Nephron (organoid): ENCODE measurements around the gene RPA1.
A peak's percentile ranks its signal among the peaks of the same experiment; 100 is the strongest.
"Not testable (repeated sequence)": the region's sequence is repeated elsewhere in the genome, so short reads cannot be mapped to it uniquely, and the experiment has no call there.

Experiments
- H3K27ac Mint-ChIP-seq, 3 experiments: 2 replicates each; pipeline ENCODE4 v1.8.0; 2020; ENCODE audit warnings: mixed read lengths in 3 of 3, mild to moderate bottlenecking in 2 of 3, moderate library complexity in 1 of 3
- H3K27me3 Mint-ChIP-seq: 2 replicates; pipeline ENCODE4 v1.8.0; 2021; ENCODE audit warnings: low read depth, mild to moderate bottlenecking, moderate library complexity, mixed read lengths
- H3K36me3 Mint-ChIP-seq: 2 replicates; pipeline ENCODE4 v1.8.0; 2020; ENCODE audit warnings: low read depth, mixed read lengths
- H3K4me1 Mint-ChIP-seq: 2 replicates; pipeline ENCODE4 v1.8.0; 2020; ENCODE audit warnings: mixed read lengths
- H3K4me3 Mint-ChIP-seq, 3 experiments: 2 replicates each; pipeline ENCODE4 v1.8.0; 2020; ENCODE audit warnings: mild to moderate bottlenecking in 3 of 3, mixed read lengths in 3 of 3, moderate library complexity in 2 of 3
- H3K9me3 Mint-ChIP-seq: 2 replicates; pipeline ENCODE4 v1.8.0; 2020; ENCODE audit warnings: mixed read lengths
- TF ChIP-seq, protein P1 (sequence below), 3 experiments: fragments of 200-600 bp; sonication (generic); IDR thresholded peaks; one replicate each; pipeline ENCODE4 v1.5.0; 2021; ENCODE audit warnings: antibody characterized with exemption in 3 of 3; ENCODE audit not compliant: unreplicated experiment in 3 of 3

Gene RPA1

DNA sequence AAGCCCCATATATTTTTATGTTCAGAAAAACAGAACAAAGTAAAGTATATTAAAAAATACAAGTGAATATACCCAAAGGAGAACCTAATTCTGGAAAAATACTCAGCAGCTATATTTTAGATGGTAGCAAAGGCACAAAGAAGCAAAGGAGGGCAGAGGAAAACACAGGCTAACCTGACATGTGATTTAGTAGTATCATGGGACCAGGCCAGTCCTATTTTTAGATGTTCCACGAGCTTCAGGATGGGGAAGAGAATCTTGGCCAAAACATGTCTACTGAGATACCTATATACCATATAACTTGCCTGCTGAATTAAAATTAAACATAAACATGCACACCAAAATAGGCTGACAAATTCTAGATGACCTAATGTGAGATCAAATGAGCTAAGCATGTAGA lies 33.0 kb upstream of the RPA1 start:
- H3K4me3 Mint-ChIP-seq = no peak overlapping the region
- TF ChIP-seq, protein P1, sequence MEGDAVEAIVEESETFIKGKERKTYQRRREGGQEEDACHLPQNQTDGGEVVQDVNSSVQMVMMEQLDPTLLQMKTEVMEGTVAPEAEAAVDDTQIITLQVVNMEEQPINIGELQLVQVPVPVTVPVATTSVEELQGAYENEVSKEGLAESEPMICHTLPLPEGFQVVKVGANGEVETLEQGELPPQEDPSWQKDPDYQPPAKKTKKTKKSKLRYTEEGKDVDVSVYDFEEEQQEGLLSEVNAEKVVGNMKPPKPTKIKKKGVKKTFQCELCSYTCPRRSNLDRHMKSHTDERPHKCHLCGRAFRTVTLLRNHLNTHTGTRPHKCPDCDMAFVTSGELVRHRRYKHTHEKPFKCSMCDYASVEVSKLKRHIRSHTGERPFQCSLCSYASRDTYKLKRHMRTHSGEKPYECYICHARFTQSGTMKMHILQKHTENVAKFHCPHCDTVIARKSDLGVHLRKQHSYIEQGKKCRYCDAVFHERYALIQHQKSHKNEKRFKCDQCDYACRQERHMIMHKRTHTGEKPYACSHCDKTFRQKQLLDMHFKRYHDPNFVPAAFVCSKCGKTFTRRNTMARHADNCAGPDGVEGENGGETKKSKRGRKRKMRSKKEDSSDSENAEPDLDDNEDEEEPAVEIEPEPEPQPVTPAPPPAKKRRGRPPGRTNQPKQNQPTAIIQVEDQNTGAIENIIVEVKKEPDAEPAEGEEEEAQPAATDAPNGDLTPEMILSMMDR (IDR thresholded peaks at IDR 0.05; ENCODE audit: unreplicated experiment in 3 of 3) = no peak
- peak overlapping the region; percentile 5 to 43 (median 41) for H3K27ac Mint-ChIP-seq
- no peaks in the 10 kb centered on the region for H3K27me3 Mint-ChIP-seq
- no peaks in the 10 kb centered on the region for H3K9me3 Mint-ChIP-seq
- peaks cover 10% of the 10 kb centered on the region for H3K4me1 Mint-ChIP-seq
- peaks cover 29% of the 10 kb centered on the region for H3K36me3 Mint-ChIP-seq

DNA sequence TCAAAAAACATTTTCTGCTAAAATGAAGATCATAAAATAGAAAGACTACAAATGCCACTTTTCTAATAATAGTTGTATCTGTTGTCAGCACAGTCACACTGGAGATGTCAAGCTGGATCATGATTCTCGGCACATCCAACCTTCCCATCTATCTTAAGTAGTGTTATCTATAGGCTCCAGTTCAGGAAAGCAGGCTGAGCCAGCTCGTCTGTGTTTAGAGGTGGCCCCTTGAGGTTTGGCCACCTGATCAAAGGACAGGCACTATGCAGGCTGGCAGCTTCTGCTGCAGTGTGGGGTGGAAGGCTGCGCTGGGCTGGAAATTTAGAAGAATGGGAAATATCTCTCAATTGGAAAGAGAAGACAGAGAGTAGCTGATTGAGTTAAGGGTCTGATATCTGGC lies 32.5 kb upstream of the RPA1 start:
- TF ChIP-seq, protein P1 (IDR thresholded peaks at IDR 0.05; ENCODE audit: unreplicated experiment in 3 of 3) = no peak
- Mint-ChIP-seq H3K36me3 (peaks cover 29% of the 10 kb centered on the region), H3K4me3 (no peak overlapping the region), H3K27me3 (no peaks in the 10 kb centered on the region), H3K4me1 (peaks cover 10% of the 10 kb centered on the region), H3K27ac (peak overlapping the region; percentile 43 to 74 (median 45)), H3K9me3 (no peaks in the 10 kb centered on the region)

DNA sequence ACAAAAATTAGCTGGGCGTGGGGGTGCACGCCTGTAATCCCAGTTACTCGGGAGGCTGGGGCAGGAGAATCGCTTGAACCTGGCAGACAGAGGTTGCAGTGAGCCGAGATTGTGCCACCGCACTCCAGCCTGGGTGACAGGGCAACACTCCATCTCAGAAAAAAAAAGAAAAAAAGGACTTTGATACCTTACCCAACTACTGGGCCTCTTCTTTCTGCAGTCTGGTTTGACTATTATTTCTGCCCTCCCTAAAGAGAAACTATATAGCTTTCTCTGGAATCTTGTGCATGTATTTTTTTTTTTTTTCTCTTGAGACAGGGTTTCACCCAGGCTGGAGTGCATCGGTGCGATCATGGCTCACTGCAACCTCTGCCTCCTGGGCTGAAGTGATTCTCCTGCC lies 32.0 kb upstream of the RPA1 start:
- not testable (repeated sequence) for H3K4me3 Mint-ChIP-seq, H3K27me3 Mint-ChIP-seq, H3K9me3 Mint-ChIP-seq, H3K27ac Mint-ChIP-seq, H3K4me1 Mint-ChIP-seq
- peaks cover 30% of the 10 kb centered on the region for H3K36me3 Mint-ChIP-seq

DNA sequence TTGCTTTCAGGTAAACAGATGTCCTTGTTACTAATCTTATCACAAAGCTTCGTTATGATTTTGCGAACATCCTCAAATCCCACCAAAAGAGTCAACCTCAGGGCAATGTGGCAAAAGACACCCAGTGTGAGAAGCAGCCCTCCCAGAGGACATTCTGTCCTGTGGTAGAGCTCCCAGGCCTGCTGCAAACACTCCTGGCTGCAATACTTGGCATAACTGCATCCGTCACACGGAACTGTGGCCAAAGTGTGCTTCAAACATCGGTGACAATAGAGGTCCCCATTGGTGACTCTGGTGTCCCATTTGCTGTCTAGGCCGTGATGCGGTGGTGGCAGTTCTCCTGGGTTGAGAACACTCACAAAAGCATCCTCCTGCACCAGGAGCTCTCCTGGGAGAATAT lies 29.6 kb upstream of the RPA1 start:
- H3K27ac Mint-ChIP-seq = no peak overlapping the region
- H3K36me3 Mint-ChIP-seq = peaks cover 35% of the 10 kb centered on the region
- no peaks in the 10 kb centered on the region for H3K9me3 Mint-ChIP-seq
- H3K4me3 Mint-ChIP-seq = no peak overlapping the region
- TF ChIP-seq, protein P1 (IDR thresholded peaks at IDR 0.05; ENCODE audit: unreplicated experiment in 3 of 3) = no peak
- H3K4me1 Mint-ChIP-seq = peaks cover 10% of the 10 kb centered on the region
- H3K27me3 Mint-ChIP-seq = no peaks in the 10 kb centered on the region

DNA sequence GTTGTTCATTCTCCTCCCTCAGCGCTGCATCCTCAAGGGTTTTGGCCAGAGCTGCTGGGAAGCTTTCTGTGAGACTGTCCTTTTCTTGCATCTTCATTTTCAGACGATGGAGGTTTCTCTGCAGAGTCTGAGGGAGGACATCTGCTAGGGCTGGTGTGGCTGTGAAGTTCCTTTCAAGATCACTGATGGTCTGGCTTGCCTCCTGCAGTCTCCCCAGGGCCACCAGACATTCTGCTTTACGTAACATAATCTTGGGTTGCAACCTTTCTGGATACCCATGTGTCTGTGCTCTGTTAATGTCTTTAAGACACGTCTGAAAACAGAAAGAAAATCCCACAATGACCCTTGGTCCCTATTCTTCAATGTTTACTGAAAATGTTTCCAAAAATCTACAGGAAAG lies 29.1 kb upstream of the RPA1 start:
- Mint-ChIP-seq H3K9me3 (no peaks in the 10 kb centered on the region), H3K27ac (no peak overlapping the region), H3K36me3 (peaks cover 35% of the 10 kb centered on the region), H3K4me1 (peaks cover 10% of the 10 kb centered on the region), H3K27me3 (no peaks in the 10 kb centered on the region), H3K4me3 (no peak overlapping the region)
- TF ChIP-seq, protein P1 (IDR thresholded peaks at IDR 0.05; ENCODE audit: unreplicated experiment in 3 of 3) = no peak

DNA sequence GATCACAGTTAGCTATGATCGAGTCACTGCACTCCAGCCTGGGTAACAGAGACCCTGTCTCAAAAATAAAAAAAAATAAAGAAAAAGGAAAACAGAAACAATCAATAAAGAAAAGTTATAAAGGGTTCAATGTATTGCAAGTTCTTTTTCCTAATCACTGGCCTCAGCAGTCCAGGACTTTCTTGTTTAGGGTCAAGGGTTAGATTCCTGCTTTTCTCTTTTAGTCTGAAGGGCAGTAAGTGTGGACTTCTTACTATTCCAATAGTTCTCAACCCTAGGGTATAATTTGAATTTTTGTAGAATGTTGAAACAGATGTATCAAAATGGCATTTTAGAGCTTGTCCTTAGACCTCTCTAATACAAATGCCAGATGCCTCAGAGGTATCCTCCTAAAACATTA lies 27.4 kb upstream of the RPA1 start:
- Mint-ChIP-seq H3K27ac (no peak overlapping the region), H3K36me3 (peaks cover 32% of the 10 kb centered on the region), H3K4me3 (no peak overlapping the region), H3K9me3 (no peaks in the 10 kb centered on the region), H3K4me1 (peaks cover under 1% of the 10 kb centered on the region), H3K27me3 (no peaks in the 10 kb centered on the region)
- TF ChIP-seq, protein P1 (IDR thresholded peaks at IDR 0.05; ENCODE audit: unreplicated experiment in 3 of 3) = no peak
